Thoracic aorta endothelial cell (primary cell): Measurements from ENCODE around the gene CARTPT. TPM values are rescaled to one million over a fixed set of nuclear protein-coding genes. Genes with fewer than 3 reads are reported as not detected.

Source experiments
- total RNA-seq: library from RNA; depleted of rRNA; stranded (reverse); fragments of >200 nt; gene quantifications from 2 replicates; pipeline ENCODE4 v1.2.3, GENCODE V29; 2012

The CARTPT gene
- total RNA-seq, result not detected in 2 replicates

GRCh38 chr5:71719063-71719964, at the start of gene CARTPT:
CARTPT (plus strand) TSS chr5:71719275; CDS start chr5:71719294, 19 bp downstream.

Other genes starting within 250 kb of the CARTPT start
- 27.1 and 37.0 TPM in 2 replicates for gene MCCC2, start 131.9 kb upstream of the CARTPT start, total RNA-seq